GOT3 (cell line): ENCODE results near the gene MFAP4.

Experiments
- DNase-seq: peaks from one replicate; lab custom pipeline; 2025; ENCODE audit warnings: mixed read lengths; lab: John Stamatoyannopoulos, UW

Gene MFAP4

GRCh38 chr17:19386974-19387920 is at the start of gene MFAP4:
Gene MFAP4 (minus strand): TSS chr17:19387190. CDS start chr17:19387155, 35 bp downstream.
- no peak for DNase-seq

GRCh38 chr17:19433727-19434340 is 46.8 kb upstream of the MFAP4 start:
- DNase-seq, result no peak

GRCh38 chr17:19433255-19433654 is 46.3 kb upstream of the MFAP4 start:
- no peak for DNase-seq

- DNase-seq, result no peak
Measured at GRCh38 chr17:19431691-19432090, 44.7 kb upstream of the MFAP4 start.

- DNase-seq, result no peak
Measured at GRCh38 chr17:19426631-19427030, 39.6 kb upstream of the MFAP4 start.

GRCh38 chr17:19424934-19425868 is 38.2 kb upstream of the MFAP4 start:
- DNase-seq, result no peak

- DNase-seq, result no peak
Measured at GRCh38 chr17:19421926-19422325, 34.9 kb upstream of the MFAP4 start.

- no peak for DNase-seq
Measured at GRCh38 chr17:19421219-19421618, 34.2 kb upstream of the MFAP4 start.

GRCh38 chr17:19418251-19418992 is 31.4 kb upstream of the MFAP4 start:
- no peak for DNase-seq

- DNase-seq, result no peak
Measured at GRCh38 chr17:19417611-19418010, 30.6 kb upstream of the MFAP4 start.

GRCh38 chr17:19415806-19416775 is 29.1 kb upstream of the MFAP4 start:
- no peak for DNase-seq

GRCh38 chr17:19415311-19415710 is 28.3 kb upstream of the MFAP4 start:
- no peak for DNase-seq

- DNase-seq, result no peak
Measured at GRCh38 chr17:19414396-19415280, 27.6 kb upstream of the MFAP4 start.

- no peak for DNase-seq
Measured at GRCh38 chr17:19413761-19414160, 26.8 kb upstream of the MFAP4 start.

GRCh38 chr17:19412984-19413383 is 26.0 kb upstream of the MFAP4 start:
- no peak for DNase-seq

- DNase-seq, result no peak
Measured at GRCh38 chr17:19412510-19412909, 25.5 kb upstream of the MFAP4 start.

GRCh38 chr17:19411631-19412030 is 24.6 kb upstream of the MFAP4 start:
- DNase-seq, result no peak

- DNase-seq, result no peak
Measured at GRCh38 chr17:19410875-19411620, 24.1 kb upstream of the MFAP4 start, which contains the start of gene RNF112. Gene RNF112 (plus strand): TSS chr17:19411232. CDS start chr17:19411409, 177 bp downstream.
